Activated CD4-positive, CD25-positive, alpha-beta regulatory T cell (primary cell): ENCODE results near the gene L2HGDH.
"Not testable (repeated sequence)": the region's sequence is repeated elsewhere in the genome, so short reads cannot be mapped to it uniquely, and the experiment has no call there.

ENCODE experiments used
- DNase-seq, 4 experiments: peaks; one replicate each; lab custom pipeline; 2025; lab: John Stamatoyannopoulos, UW

L2HGDH gene

GRCh38 chr14:50311972-50312733, at the start of gene L2HGDH, which contains the start of gene DMAC2L:
Gene L2HGDH, minus strand, starts transcription at chr14:50312229. Its CDS starts 79 bp downstream, at chr14:50312150.
Gene DMAC2L, plus strand, starts transcription at chr14:50312324. Its CDS starts 9,164 bp downstream, at chr14:50321488.
- peak; percentile 78 to 83 (median 80) for DNase-seq

- DNase-seq = no peak
These were observed 48.8 kb upstream of the L2HGDH start for GRCh38 chr14:50360851-50361250.

GRCh38 chr14:50360093-50360492, 48.1 kb upstream of the L2HGDH start:
- DNase-seq = no peak

- DNase-seq = no peak
These were observed 47.6 kb upstream of the L2HGDH start for GRCh38 chr14:50359631-50360030.

GRCh38 chr14:50357753-50358395, 45.8 kb upstream of the L2HGDH start:
- no peak for DNase-seq

GRCh38 chr14:50357124-50357523, 45.1 kb upstream of the L2HGDH start:
- no peak for DNase-seq

- DNase-seq = not testable (repeated sequence)
These were observed 44.3 kb upstream of the L2HGDH start for GRCh38 chr14:50356283-50356682.

GRCh38 chr14:50355692-50356091, 43.7 kb upstream of the L2HGDH start:
- DNase-seq = no peak

- DNase-seq = no peak
These were observed 42.5 kb upstream of the L2HGDH start for GRCh38 chr14:50354527-50354926.

- no peak for DNase-seq
These were observed 41.1 kb upstream of the L2HGDH start for GRCh38 chr14:50353126-50353525.

- no peak for DNase-seq
These were observed 40.6 kb upstream of the L2HGDH start for GRCh38 chr14:50352584-50352983.

- DNase-seq = no peak
These were observed 38.9 kb upstream of the L2HGDH start for GRCh38 chr14:50350975-50351374.

GRCh38 chr14:50348933-50349332, 36.9 kb upstream of the L2HGDH start:
- no peak for DNase-seq

GRCh38 chr14:50347521-50347920, 35.5 kb upstream of the L2HGDH start:
- DNase-seq = no peak

GRCh38 chr14:50345846-50346422, 33.9 kb upstream of the L2HGDH start:
- no peak for DNase-seq

- DNase-seq = no peak
These were observed 33.0 kb upstream of the L2HGDH start for GRCh38 chr14:50344876-50345563.

GRCh38 chr14:50344116-50344775, 32.2 kb upstream of the L2HGDH start:
- peak in 2 of 4 experiments; percentile 22 to 43 for DNase-seq

- DNase-seq = no peak
These were observed 31.4 kb upstream of the L2HGDH start for GRCh38 chr14:50343434-50343833.

- no peak for DNase-seq
These were observed 30.4 kb upstream of the L2HGDH start for GRCh38 chr14:50342221-50343078.

- no peak for DNase-seq
These were observed 28.9 kb upstream of the L2HGDH start for GRCh38 chr14:50340963-50341362.

GRCh38 chr14:50340045-50340444, 28.0 kb upstream of the L2HGDH start:
- DNase-seq = no peak
